Mammary epithelial cell (primary cell): ENCODE data around the gene RANGAP1.

Experiments
- EZH2 ChIP-seq: IDR thresholded peaks from 2 replicates; pipeline ENCODE4 v1.6.1; 2012; ENCODE audit warnings: low read length, inconsistent platforms, borderline replicate concordance
- TF ChIP-seq, protein P1 (sequence below), 2 donors: IDR thresholded peaks in 1 of 2; conservative IDR thresholded peaks in 1 of 2; 2 replicates each; pipeline ENCODE4 v1.5.1; 2011 to 2012; ENCODE audit warnings: inconsistent platforms in 2 of 2, low read length in 2 of 2, mild to moderate bottlenecking in 2 of 2, control low read depth in 1 of 2, low read depth in 1 of 2; ENCODE audit not compliant: insufficient read depth in 1 of 2; ENCODE audit errors: extremely low read depth in 1 of 2

DNA sequence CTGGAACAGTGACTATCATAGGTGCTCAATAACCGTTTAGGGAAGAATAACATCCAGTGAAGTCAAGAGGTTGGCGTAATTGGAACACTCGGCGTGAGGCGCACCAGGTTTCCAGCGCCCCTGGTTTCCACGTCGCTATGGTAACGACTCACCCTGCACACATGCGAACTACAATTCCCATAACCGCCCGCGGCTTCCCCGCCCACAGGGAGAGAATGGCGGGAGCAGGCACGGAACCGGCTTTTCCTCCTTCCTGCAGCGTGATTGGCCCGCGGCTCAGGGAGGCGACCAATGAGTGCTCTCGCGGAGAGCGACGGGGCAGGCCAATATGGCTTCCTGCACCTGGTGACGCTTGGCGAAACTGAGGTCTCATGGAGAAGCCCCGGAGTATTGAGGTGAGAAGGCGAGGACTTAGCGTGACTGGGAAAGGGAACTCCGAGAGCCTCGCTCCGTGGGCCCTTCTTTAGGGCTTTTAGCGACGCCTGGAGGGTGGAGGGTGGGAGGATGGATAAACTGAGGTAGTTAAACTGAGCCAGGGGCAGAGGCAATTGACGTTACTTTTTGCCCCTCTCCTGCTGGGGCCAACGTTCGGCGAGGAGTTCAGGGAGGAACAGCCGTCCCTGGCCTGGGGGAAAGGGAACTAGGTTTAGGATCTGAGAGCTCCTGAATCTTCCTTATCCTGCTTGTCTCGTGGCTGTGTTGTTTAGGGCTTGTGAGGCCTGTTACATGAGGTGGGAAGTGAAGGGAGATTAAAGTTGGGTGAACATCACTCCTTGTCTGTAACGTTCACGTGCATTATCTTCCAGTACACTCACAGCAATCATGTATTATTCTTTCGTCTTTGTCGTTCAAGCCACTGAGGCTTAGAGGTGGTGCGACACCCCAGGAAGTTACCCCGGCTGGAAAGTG lies 80.7 kb downstream of the RANGAP1 start, which contains the start of gene L3MBTL2:
- TF ChIP-seq, protein P1, sequence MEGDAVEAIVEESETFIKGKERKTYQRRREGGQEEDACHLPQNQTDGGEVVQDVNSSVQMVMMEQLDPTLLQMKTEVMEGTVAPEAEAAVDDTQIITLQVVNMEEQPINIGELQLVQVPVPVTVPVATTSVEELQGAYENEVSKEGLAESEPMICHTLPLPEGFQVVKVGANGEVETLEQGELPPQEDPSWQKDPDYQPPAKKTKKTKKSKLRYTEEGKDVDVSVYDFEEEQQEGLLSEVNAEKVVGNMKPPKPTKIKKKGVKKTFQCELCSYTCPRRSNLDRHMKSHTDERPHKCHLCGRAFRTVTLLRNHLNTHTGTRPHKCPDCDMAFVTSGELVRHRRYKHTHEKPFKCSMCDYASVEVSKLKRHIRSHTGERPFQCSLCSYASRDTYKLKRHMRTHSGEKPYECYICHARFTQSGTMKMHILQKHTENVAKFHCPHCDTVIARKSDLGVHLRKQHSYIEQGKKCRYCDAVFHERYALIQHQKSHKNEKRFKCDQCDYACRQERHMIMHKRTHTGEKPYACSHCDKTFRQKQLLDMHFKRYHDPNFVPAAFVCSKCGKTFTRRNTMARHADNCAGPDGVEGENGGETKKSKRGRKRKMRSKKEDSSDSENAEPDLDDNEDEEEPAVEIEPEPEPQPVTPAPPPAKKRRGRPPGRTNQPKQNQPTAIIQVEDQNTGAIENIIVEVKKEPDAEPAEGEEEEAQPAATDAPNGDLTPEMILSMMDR (conservative IDR thresholded peaks at IDR 0.05 in 1 of 2, IDR thresholded peaks at IDR 0.05 in 1 of 2; ENCODE audit: extremely low read depth in 1 of 2, insufficient read depth in 1 of 2, low read depth in 1 of 2, low read length in 2 of 2) = no peak
- TF ChIP-seq EZH2 = no peak
